ENCODE measurements around the gene DMRT2. TPM values are rescaled to one million over a fixed set of nuclear protein-coding genes. Genes with fewer than 3 reads are reported as not detected.
A peak's percentile ranks its signal among the peaks of the same experiment; 100 is the strongest.

Gene DMRT2
- total RNA-seq = 0.46 TPM
- long read RNA-seq = 0 reads

DNA sequence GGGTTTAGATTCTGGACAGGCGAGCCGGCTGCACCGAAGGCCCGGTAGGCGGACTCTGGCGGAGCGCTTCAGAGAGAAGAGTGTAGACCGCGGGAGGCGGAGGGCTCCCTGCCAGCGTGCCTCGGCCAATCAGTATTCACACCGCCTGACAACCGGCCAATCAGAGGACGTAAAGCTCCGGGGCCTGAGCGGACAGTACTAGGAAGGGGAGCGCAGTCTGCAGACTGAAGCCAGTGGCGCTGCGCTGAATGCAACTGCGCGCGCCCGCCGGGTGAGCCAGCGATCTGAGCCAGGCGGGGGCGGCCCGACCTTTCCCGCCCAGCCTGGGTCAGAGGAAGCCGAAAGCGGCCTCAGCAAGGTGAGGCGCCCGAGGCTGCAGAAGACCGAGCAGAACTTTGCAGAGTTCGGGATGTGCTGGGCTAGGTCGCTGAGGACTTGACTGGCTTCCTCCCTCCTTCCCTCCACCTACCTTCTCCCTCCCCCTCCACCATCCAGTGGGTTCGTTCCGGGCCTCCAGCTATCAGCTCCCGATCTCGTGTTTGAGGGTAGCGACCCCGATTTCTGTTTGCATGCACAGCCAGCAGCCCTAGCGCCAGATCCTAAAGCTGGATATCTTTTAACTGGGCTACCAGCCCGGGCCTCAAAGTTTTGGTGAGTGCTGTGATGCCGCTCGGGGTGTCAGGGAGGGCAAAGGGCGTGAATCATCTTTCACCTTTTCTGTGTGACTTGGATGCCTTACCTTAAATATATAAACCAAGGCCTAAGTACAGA, at the start of gene DMRT2:
TSS of gene DMRT2 (plus strand) at position 233 of the 771 bp plus-strand sequence. CDS start 1,257 bp downstream, outside the sequence.
- intact Hi-C loops (cut with DNase I) = no loop called here
- TF ChIP-seq CTCF (IDR thresholded peaks at IDR 0.05) = no peak
- Histone ChIP-seq H3K36me3 (no peaks in the 10 kb centered on the region), H3K4me1 (peaks cover 40% of the 10 kb centered on the region), H3K27me3 (peaks cover 100% of the 10 kb centered on the region), H3K27ac (no peak within 1 kb of the TSS), H3K4me3 (peak within 1 kb of the TSS; percentile 33), H3K9me3 (no peaks in the 10 kb centered on the region)
- ATAC-seq (peak; percentile 96), DNase-seq (peak; percentile 92)

- Histone ChIP-seq H3K36me3 (no peaks in the 10 kb centered on the region), H3K4me1 (no peaks in the 10 kb centered on the region), H3K9me3 (no peaks in the 10 kb centered on the region), H3K4me3 (no peak overlapping the region), H3K27me3 (no peaks in the 10 kb centered on the region), H3K27ac (no peak overlapping the region)
- intact Hi-C loops (cut with DNase I) = no loop called here
- no peak for DNase-seq
- no peak for ATAC-seq
- no peak for TF ChIP-seq CTCF (IDR thresholded peaks at IDR 0.05)
Observed at GRCh38 chr9:1001838-1002237, 48.3 kb upstream of the DMRT2 start.

GRCh38 chr9:1002678-1003077, 47.5 kb upstream of the DMRT2 start:
- intact Hi-C loops (cut with DNase I) = no loop called here

DNA sequence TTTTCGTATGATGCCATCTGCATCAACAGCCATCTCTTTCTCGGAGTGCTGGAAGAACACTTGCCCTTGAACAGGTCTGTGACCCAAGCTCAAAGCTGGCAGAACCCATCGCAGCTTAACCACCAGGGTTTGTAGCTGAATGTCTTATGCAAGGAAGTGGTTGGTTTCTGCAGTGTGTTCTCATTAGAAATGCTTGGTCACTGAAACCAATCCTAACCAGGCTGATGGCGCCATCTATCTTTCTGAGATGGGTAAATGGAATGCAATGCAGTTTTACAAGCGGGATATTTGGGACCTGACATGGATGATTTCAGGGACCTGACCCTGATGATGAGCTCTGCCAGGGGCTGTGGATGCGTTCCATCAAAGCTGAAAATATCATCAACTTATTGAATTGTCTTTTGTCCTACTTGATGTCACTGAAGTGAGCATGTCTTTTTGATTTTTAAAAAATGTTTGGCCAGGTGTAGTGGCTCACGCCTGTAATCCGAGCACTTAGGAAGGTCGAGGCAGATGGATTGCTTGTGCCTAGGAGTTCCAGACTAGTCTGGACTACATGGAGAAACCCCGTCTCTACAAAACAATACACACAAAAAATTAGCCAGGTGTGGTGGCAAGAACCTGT, 45.0 kb upstream of the DMRT2 start:
- DNase-seq (no peak), ATAC-seq (peak; percentile 68)
- Histone ChIP-seq H3K36me3 (no peaks in the 10 kb centered on the region), H3K9me3 (no peaks in the 10 kb centered on the region), H3K4me1 (no peaks in the 10 kb centered on the region), H3K27ac (no peak overlapping the region), H3K4me3 (no peak overlapping the region), H3K27me3 (no peaks in the 10 kb centered on the region)
- intact Hi-C loops (cut with DNase I) = loop anchor here (5.0 kb wide), 1 partner anchor 113 kb away; no protein-coding TSS in a partner anchor
- TF ChIP-seq CTCF (IDR thresholded peaks at IDR 0.05) = peak; percentile 53

More at GRCh38 chr9:1002678-1003077, 47.5 kb upstream of the DMRT2 start:
- DNase-seq = no peak
- no peaks in the 10 kb centered on the region for H3K9me3 ChIP-seq
- H3K27ac ChIP-seq = no peak overlapping the region
- no peak for TF ChIP-seq CTCF (IDR thresholded peaks at IDR 0.05)
- no peaks in the 10 kb centered on the region for H3K4me1 ChIP-seq
- H3K4me3 ChIP-seq = no peak overlapping the region
- ATAC-seq = no peak
- H3K27me3 ChIP-seq = no peaks in the 10 kb centered on the region
- H3K36me3 ChIP-seq = no peaks in the 10 kb centered on the region

GRCh38 chr9:1007312-1007711, 42.8 kb upstream of the DMRT2 start:
- intact Hi-C loops (cut with DNase I) = loop anchor here (5.0 kb wide), 1 partner anchor 115 kb away; no protein-coding TSS in a partner anchor
- Histone ChIP-seq H3K9me3 (no peaks in the 10 kb centered on the region), H3K27ac (no peak overlapping the region), H3K4me1 (no peaks in the 10 kb centered on the region), H3K36me3 (no peaks in the 10 kb centered on the region), H3K27me3 (no peaks in the 10 kb centered on the region), H3K4me3 (no peak overlapping the region)
- DNase-seq (no peak), ATAC-seq (peak; percentile 41)
- no peak for TF ChIP-seq CTCF (IDR thresholded peaks at IDR 0.05)

Data from upper lobe of right lung (tissue), 1 donor.